Activated CD8-positive, alpha-beta memory T cell treated with anti-CD3 and anti-CD28 coated beads, Interleukin-2, amount 50 U/mL, for 1 hour (primary cell): ENCODE data around the gene UBAC1.
"Not testable (repeated sequence)": the region's sequence is repeated elsewhere in the genome, so short reads cannot be mapped to it uniquely, and the experiment has no call there.

ENCODE experiments used
- DNase-seq: peaks from one replicate; pipeline ENCODE4 v3.0.0-alpha.2; 2020; ENCODE audit errors: extremely low read depth

UBAC1 gene

GRCh38 chr9:135960411-135961276, 529 bp downstream of the UBAC1 start:
- DNase-seq: no peak

GRCh38 chr9:135959814-135960213, 1.4 kb downstream of the UBAC1 start:
- no peak for DNase-seq

GRCh38 chr9:135958485-135958884, 2.7 kb downstream of the UBAC1 start:
- DNase-seq: no peak

- no peak for DNase-seq
These were observed 3.7 kb downstream of the UBAC1 start for GRCh38 chr9:135957431-135957830.

- DNase-seq: no peak
These were observed 4.4 kb downstream of the UBAC1 start for GRCh38 chr9:135956802-135957174.

GRCh38 chr9:135955934-135956801, 5.0 kb downstream of the UBAC1 start:
- no peak for DNase-seq

GRCh38 chr9:135952664-135953206, 8.4 kb downstream of the UBAC1 start:
- DNase-seq: no peak

- DNase-seq: no peak
These were observed 9.1 kb downstream of the UBAC1 start for GRCh38 chr9:135951889-135952663.

GRCh38 chr9:135951310-135951709, 9.9 kb downstream of the UBAC1 start:
- not testable (repeated sequence) for DNase-seq

- DNase-seq: not testable (repeated sequence)
These were observed 10.3 kb downstream of the UBAC1 start for GRCh38 chr9:135950841-135951240.

- no peak for DNase-seq
These were observed 11.0 kb downstream of the UBAC1 start for GRCh38 chr9:135950135-135950682.

GRCh38 chr9:135949501-135950134, 11.6 kb downstream of the UBAC1 start:
- DNase-seq: no peak

GRCh38 chr9:135948968-135949367, 12.2 kb downstream of the UBAC1 start:
- no peak for DNase-seq

- DNase-seq: no peak
These were observed 12.7 kb downstream of the UBAC1 start for GRCh38 chr9:135948446-135948845.

GRCh38 chr9:135947582-135947981, 13.6 kb downstream of the UBAC1 start:
- no peak for DNase-seq

GRCh38 chr9:135947105-135947504, 14.1 kb downstream of the UBAC1 start:
- not testable (repeated sequence) for DNase-seq

GRCh38 chr9:135946392-135946994, 14.7 kb downstream of the UBAC1 start:
- no peak for DNase-seq

- no peak for DNase-seq
These were observed 15.2 kb downstream of the UBAC1 start for GRCh38 chr9:135945969-135946368.

- DNase-seq: no peak
These were observed 16.5 kb downstream of the UBAC1 start for GRCh38 chr9:135944444-135945252.

GRCh38 chr9:135943604-135944003, 17.6 kb downstream of the UBAC1 start:
- DNase-seq: not testable (repeated sequence)
